HG03520 (cell line): ENCODE data around the gene CBY2.
"Not testable (repeated sequence)": the region's sequence is repeated elsewhere in the genome, so short reads cannot be mapped to it uniquely, and the experiment has no call there.

ENCODE experiments used
- ATAC-seq: cut with Tn5 transposase; IDR thresholded peaks from one replicate; pipeline ENCODE4 v1.9.1; 2021; ENCODE audit warnings: mild to moderate bottlenecking, moderate library complexity; ENCODE audit not compliant: unreplicated experiment

CBY2 gene

DNA sequence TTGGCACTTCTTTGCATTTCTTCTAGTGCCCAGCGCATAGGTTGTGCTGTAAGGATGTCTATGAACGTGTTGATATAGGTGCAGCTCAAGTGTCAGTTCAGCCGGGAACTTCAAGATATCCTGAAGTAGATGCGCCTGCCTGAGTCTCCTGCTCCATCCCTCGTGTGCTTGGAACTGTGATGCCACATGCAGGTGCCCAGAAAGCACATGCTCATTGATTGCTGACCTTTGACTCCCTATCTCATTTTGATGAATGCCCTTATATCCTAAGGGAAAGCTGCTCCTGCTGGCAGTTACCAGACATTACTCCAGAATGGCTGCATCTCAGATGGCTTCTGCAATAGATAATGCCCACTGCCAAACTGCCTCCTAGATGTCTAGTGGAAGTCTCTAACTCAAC lies 40.9 kb downstream of the CBY2 start:
- ATAC-seq, result no peak

DNA sequence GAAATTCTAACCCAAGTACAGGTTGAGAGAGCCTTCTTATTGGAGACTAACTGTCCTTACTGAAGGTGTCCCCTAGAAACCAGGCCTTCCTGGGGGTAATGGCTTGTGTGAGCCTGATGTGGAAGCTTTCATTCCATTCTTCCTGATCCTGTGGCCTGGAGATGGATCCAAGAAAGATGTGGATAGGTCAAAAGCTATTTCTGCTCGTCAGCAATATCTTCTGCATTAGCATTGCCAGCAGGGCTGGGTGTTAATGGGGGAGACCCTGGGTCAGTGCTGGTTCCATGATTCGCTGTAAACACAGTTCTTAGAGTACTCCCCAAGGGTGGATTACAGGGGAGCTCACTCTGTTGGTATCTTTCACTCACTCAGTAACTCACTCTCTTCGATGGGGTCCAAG lies 42.9 kb downstream of the CBY2 start:
- ATAC-seq, result no peak

DNA sequence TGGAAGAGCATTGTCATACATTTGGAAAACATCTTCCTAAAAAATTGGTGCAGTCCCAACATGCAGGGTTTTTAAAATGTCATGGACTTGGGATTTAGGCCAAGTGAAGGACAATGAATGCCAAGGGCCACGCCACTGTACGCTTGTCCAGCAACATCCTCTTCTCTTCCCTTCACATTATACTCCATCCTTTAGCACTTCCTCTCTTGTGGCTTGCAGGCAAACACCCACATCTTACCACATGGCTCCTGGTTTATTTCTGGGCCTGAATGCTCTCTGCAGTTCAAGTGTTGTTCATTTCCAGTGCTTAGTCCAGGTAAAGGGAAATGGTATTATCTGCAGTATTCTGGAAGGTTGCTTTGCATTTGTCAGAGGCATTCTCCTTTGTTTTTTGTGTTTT lies 45.0 kb downstream of the CBY2 start:
- ATAC-seq, result no peak

DNA sequence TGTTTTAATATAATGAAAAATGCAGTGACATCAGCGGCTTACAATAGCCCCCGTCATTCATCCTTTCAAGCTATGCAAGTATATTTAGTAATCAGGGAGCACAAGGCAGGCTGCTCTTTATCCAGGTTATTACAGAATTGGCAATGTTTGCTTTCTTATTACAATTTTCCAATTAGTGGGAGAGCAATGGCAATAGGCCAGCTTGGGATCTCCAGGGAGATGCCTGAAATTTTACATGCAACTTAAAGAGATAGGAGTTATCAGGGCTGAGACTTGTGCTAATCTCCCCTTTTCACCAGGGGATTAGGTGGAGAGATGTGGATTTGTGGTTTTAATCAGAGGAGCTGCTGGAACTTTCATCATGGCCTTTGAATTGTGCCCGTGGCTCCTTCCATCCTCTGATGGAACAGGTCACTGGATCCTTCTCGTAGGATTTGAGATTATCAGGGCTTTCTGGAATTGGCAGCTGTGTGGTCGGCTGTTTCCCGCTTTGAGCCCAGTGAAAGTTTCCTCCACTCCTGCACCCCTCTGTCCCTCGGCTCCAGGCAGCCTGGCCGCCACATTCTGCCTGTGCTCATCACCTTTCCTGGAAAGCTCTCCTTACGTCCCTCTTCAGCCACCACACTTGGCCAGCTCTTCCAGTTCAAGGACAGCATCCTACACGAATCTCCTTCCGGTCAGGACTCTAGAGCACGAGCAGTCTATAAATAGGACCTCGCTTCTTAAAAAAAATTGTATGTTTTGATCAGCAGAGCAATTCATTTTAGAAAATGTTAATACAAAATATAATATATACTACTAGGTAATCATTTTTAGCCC lies 47.0 kb downstream of the CBY2 start:
- ATAC-seq, result no peak

DNA sequence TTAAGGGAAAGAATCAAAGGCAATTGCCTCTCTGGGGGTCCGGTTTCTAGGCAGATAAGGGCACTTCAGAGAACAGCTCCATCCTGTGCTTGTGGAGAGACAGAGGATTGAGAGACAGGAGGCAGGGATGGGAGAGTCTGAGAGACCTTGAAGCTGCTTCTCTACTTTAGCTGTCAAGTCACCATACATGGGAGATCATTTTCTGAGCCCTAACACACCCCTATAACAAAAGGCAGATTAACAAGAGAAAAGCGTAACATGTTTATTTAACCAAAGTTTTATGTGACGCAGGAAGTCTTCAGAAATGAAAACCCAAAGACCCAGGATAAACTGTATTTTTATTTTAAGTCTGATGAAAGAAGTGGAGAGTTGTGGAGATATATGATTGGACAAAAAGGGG lies 48.4 kb downstream of the CBY2 start:
- ATAC-seq, result no peak

DNA sequence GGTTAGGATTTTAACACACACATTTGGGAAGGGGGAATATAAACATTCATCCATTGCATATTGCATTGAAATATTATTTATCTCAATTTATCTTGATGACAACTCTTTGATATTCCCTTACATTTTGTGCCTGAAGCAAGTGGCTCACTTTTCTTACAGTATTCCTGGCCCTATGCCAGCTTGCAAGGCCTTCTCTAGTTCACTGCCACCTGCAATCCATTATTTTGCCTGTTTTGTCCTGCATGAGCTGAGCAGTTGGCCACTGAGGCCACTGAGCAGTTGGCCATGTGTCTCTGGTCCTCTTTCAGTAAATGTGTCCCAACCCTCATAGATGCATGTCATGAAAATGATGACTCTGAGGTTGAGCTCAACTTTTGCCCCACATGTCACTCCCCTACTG lies 49.8 kb downstream of the CBY2 start:
- no peak for ATAC-seq

DNA sequence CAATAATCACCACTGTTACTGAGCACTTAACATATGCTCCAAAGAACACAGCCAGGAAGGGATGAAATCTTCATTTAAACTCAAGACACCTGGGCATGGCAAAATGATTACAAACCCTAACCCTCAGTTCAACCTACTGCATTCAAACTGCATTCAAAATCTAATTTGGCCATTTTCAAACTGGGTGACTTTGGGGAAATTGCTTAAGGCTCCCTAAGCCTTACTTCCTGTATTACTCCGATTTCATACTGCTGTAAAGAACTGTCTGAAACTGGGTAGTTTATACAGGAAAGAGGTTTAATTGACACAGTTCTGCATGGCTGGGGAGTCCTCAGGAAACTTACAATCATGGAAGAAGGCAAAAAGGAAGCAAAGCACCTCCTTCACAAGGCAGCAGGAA lies 50.4 kb downstream of the CBY2 start:
- ATAC-seq, result no peak

DNA sequence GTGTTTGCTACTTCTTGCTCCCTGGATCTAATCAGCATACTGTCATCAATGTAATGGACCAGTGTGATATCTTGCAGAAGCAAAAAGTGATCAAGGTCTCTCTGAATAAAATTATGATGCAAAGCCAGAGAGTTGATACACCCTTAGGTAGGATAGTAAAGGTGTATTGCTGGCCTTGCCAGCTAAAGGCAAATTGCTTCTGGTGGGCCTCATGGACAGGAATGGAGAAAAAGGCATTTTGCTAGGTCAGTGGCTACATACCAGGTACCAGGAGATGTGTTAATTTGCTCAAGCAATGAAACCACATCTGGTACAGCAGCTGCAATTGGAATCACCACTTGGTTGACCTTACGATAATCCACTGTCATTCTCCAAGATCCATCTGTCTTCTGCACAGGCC lies 54.4 kb downstream of the CBY2 start:
- not testable (repeated sequence) for ATAC-seq

DNA sequence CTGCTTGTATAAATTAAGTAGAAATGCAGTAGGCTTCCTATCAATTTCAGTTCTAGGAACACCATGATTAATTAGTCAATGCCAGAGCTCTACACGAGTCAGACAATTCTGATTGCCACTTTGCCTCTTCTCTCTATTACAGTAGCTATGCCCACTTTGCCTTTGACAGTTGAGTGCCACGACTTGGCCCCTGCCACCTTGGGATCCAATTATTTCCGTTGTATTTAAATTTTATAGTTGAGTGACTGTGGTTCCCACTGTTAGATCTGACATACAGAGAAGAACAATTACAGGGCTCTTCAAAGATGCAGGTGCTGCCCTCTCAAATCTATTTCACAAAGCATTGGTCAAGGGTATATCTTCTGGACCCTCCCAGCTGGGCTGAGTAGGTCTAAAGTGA lies 55.5 kb downstream of the CBY2 start:
- not testable (repeated sequence) for ATAC-seq

DNA sequence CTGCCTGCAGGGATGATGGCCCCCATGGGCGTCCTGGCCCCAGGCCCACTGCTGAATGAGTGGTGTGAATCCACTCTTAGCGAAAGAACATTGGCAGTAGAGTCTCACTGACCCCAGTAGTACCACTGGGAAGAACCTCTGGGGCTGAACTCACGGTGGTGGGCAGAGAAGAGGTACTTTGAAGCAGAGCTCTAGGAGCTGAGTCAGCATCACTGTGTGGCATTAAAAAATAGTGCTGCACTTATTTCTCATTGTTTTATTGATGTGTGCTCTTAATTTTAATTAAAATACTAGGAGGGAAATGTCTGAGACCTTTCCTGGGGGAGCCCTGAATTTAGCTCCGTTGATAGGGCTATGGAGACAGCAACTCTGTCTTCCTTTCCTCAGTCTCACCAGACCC lies 61.3 kb downstream of the CBY2 start:
- ATAC-seq, result no peak
